H1 (cell line): ENCODE data around the gene S1PR1. TPM values are rescaled to one million over a fixed set of nuclear protein-coding genes. Genes with fewer than 3 reads are reported as not detected.

ENCODE experiments used
- BACH1 ChIP-seq: IDR thresholded peaks from 2 replicates; pipeline ENCODE4 v1.6.1; 2012; ENCODE audit warnings: low read length, improper control_type of control experiment
- CBX8 ChIP-seq: fragments of 300-800, 300-1000 bp; sonication (generic); IDR thresholded peaks from 2 replicates; pipeline ENCODE4 v1.7.1; 2016; ENCODE audit warnings: low read depth, low read length, borderline replicate concordance
- CHD2 ChIP-seq: IDR thresholded peaks from 2 replicates; pipeline ENCODE4 v1.6.1; 2012; ENCODE audit warnings: low read length, improper control_type of control experiment
- CHD7 ChIP-seq: fragments of 300-600 bp; sonication (generic); IDR thresholded peaks from 2 replicates; pipeline ENCODE4 v1.7.1; 2012; ENCODE audit warnings: low read length, moderate library complexity, mild to moderate bottlenecking, inconsistent platforms; ENCODE audit not compliant: insufficient replicate concordance
- CTBP2 ChIP-seq: IDR thresholded peaks from 2 replicates; pipeline ENCODE4 v1.7.0; 2011; ENCODE audit warnings: borderline replicate concordance, mild to moderate bottlenecking, moderate library complexity, mixed read lengths, low read length; ENCODE audit not compliant: insufficient read depth, insufficient read length
- EP300 ChIP-seq, 2 experiments: IDR thresholded peaks; 1 replicate in 1 of 2; 2 replicates in 1 of 2; pipeline ENCODE4 v1.6.1; 2011 to 2012; ENCODE audit warnings: low read depth in 2 of 2, low read length in 2 of 2, mild to moderate bottlenecking in 2 of 2, borderline replicate concordance in 1 of 2, inconsistent platforms in 1 of 2, moderate library complexity in 1 of 2
- HDAC6 ChIP-seq: IDR thresholded peaks from one replicate; pipeline ENCODE4 v1.7.1; 2012; ENCODE audit warnings: low read depth, mild to moderate bottlenecking, inconsistent platforms, low read length, moderate library complexity
- KDM4A ChIP-seq: IDR thresholded peaks from one replicate; pipeline ENCODE4 v1.7.1; 2012; ENCODE audit warnings: low read depth, mild to moderate bottlenecking, moderate library complexity, low read length, inconsistent platforms; ENCODE audit not compliant: severe bottlenecking
- POLR2A ChIP-seq, 2 experiments: IDR thresholded peaks; 1 replicate in 1 of 2; 2 replicates in 1 of 2; pipeline ENCODE4 v1.6.1; 2011; ENCODE audit warnings: low read depth in 2 of 2, low read length in 2 of 2, mild to moderate bottlenecking in 2 of 2; ENCODE audit errors: control extremely low read depth in 1 of 2
- RXRA ChIP-seq: IDR thresholded peaks from 2 replicates; pipeline ENCODE4 v1.6.1; 2011; ENCODE audit warnings: low read depth, mild to moderate bottlenecking, low read length, moderate library complexity; ENCODE audit not compliant: insufficient read depth
- TEAD4 ChIP-seq: IDR thresholded peaks from 2 replicates; pipeline ENCODE4 v1.6.1; 2012; ENCODE audit warnings: low read depth, low read length, inconsistent platforms, mixed read lengths
- polyA plus RNA-seq, 7 experiments: library from polyadenylated mRNA; depleted of rRNA in 3 of 7; stranded (reverse) in 5 of 7; unstranded in 2 of 7; fragments of >200 nt in 5 of 7; fragments of 200-250 nt in 2 of 7; gene quantifications; 1 replicate in 5 of 7; 2 replicates in 1 of 7; 4 replicates in 1 of 7; pipeline versions ENCODE4 v1.2.1 to v1.2.3, GENCODE V29; 2011 to 2013; ENCODE audit warnings: missing spikeins in 2 of 7, mixed read lengths in 2 of 7
- total RNA-seq: library from RNA; stranded (reverse); fragmentation: NEBNext Ultra II Directional; extraction: Animal tissue kit (Norgen Biotek cat#: 25700); gene quantifications from 2 replicates; pipeline ENCODE4 v1.2.1, GENCODE V29; 2021

Gene S1PR1
- total and polyA plus RNA-seq, 2 of the 8 experiments (the other 6 are each of a cell fraction or from before 2014, with no cell fraction given), result 3.5 to 5.5 TPM

GRCh38 chr1:101207891-101208290 lies 28.9 kb upstream of the S1PR1 start (continued):
- TF ChIP-seq CHD7, result no peak
- no peak for TF ChIP-seq POLR2A (IDR thresholded peaks at IDR 0.05; ENCODE audit: control extremely low read depth in 1 of 2, low read depth in 2 of 2, low read length in 2 of 2)
- TF ChIP-seq BACH1, result no peak
- no peak for TF ChIP-seq HDAC6
- TF ChIP-seq TEAD4, result no peak
- TF ChIP-seq RXRA, result no peak
- TF ChIP-seq CBX8, result no peak
- no peak for TF ChIP-seq KDM4A
- TF ChIP-seq CTBP2, result no peak
- no peak for TF ChIP-seq CHD2
- no peak for TF ChIP-seq EP300 (IDR thresholded peaks at IDR 0.05; ENCODE audit: borderline replicate concordance in 1 of 2, low read depth in 2 of 2, low read length in 2 of 2)
